GM12801 (cell line): ENCODE data around the gene GBGT1.

Experiments used
- TF ChIP-seq, protein P1 (sequence below): IDR thresholded peaks from one replicate; pipeline ENCODE4 v1.5.1; 2011; ENCODE audit warnings: control low read depth; ENCODE audit not compliant: insufficient read length; ENCODE audit errors: extremely low read depth

Gene GBGT1

DNA sequence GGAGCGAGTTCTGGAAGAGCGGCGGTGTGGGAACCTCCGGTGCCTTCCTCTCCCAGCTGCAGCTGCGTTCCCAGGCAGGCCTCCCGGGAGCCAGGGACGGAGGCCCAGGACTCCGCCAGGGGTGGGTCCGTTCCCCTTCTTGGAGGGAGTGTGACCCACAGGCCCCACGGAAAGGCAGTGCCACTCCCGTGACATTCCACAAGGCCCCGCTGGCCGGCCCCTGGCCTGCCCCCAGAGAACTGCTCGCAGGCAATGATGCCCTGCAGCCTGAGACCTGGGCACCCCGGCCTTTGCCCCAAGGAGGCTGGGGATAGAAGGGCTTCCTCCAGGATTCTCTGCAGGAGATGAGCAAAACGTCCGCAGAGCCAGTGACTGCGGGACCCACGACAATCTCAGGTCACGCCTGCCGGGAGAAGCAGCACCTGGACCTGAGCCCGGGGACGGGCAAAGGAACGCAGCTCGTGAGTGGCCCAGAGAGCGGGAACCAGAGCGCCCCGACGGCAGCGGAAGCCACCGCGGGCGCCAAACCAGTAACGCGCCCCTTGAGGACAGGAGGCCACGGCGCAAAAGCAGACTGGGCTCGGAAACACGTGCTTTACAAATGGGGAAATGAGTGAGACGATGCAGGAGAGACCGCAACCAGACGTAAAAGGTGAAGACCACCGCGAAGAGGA is 36.1 kb upstream of the GBGT1 start:
- TF ChIP-seq, protein P1, sequence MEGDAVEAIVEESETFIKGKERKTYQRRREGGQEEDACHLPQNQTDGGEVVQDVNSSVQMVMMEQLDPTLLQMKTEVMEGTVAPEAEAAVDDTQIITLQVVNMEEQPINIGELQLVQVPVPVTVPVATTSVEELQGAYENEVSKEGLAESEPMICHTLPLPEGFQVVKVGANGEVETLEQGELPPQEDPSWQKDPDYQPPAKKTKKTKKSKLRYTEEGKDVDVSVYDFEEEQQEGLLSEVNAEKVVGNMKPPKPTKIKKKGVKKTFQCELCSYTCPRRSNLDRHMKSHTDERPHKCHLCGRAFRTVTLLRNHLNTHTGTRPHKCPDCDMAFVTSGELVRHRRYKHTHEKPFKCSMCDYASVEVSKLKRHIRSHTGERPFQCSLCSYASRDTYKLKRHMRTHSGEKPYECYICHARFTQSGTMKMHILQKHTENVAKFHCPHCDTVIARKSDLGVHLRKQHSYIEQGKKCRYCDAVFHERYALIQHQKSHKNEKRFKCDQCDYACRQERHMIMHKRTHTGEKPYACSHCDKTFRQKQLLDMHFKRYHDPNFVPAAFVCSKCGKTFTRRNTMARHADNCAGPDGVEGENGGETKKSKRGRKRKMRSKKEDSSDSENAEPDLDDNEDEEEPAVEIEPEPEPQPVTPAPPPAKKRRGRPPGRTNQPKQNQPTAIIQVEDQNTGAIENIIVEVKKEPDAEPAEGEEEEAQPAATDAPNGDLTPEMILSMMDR = no peak

DNA sequence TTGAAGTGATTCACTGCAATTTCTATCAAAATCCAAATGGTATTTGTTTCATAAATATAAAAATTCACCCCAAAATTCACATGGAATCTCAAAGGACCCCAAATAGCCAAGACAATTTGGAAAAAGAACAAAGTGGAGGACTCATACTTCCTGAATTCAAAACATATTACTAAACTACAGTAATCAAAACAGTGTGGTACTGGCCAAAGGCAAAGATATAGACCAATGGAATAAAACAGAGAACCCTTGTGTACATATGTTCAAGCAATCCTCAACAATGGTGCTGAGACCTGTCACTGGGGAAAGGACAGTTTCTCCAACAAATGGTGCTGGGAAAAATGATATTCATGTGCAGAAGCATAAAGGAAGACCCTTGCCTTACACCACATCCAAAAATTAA is 31.3 kb upstream of the GBGT1 start:
- TF ChIP-seq, protein P1 = no peak

DNA sequence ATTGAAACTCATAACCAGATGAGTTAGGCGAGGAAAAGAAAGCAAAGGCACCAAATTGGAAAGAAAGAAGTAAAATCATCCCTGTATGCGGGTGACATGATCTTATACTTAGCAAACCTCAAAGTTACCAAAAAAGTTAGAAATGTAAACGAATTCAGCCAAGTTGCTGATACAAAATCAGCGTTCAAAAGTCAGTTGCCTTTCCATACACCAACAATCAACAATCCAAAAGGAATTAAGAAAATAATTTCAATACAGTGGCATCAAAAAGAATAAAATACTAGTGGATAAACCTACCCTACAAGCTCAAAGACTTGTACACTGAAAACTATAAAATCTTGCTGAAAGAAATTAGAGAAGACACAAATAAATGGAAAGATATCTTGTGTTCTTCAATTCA is 30.9 kb upstream of the GBGT1 start:
- TF ChIP-seq, protein P1 = no peak

DNA sequence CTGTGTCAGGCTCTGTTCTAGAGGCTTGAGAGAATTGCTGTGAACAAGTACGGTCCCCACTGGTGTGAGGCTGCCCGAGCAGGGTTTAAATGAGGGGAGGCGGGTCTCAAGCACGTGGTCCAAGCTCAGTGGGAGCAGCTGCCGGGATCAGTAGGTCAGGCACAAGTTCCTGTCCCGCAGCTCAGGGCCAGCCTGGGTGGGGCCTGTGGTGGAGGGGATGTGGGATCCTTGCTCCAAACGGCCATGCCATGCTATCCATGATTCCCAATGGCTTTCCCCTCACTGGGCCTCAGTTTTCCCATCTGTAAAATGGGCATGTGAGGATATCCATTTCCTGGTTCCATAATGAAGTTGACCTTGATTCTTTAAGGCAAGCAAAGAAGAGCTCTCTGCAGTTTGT is 28.3 kb upstream of the GBGT1 start:
- TF ChIP-seq, protein P1 = no peak

DNA sequence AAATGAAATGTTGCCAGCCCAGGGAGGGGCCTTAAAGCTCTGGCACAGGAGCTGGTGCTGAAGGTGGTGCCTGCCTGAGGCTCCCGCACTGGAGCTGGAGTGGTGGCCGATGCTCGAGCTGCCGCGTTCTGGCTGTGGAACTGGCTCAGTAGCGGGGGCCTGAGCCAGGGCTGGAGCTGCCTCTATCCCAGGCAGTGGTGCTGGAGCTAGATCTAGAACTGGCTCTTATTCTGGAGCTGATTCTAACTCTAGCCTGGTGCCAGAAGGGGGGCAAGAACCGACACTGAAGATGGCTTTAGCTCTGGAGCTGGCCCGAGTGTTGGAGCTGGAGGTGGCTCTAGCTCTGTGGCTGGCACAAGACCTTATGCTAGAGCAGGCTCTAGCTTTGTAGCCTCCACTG is 26.1 kb upstream of the GBGT1 start:
- TF ChIP-seq, protein P1 = no peak

DNA sequence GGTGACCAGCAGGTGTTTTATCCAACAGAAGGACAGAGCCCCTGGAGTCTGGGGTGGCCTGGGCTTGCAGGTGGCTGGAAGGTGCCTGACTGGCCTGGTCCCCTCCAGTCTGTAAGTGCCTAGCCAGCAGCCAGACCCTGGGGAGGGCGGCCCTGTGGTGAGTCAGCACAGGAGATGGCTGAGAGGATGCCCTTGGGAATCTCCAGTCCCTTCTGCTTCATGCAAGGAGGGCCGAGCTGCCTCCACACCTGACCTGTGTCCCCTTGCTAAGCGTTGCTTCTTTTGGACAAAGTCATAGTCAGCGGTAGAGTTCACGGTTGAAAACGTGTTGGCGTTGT is 25.1 kb upstream of the GBGT1 start:
- TF ChIP-seq, protein P1 = no peak

DNA sequence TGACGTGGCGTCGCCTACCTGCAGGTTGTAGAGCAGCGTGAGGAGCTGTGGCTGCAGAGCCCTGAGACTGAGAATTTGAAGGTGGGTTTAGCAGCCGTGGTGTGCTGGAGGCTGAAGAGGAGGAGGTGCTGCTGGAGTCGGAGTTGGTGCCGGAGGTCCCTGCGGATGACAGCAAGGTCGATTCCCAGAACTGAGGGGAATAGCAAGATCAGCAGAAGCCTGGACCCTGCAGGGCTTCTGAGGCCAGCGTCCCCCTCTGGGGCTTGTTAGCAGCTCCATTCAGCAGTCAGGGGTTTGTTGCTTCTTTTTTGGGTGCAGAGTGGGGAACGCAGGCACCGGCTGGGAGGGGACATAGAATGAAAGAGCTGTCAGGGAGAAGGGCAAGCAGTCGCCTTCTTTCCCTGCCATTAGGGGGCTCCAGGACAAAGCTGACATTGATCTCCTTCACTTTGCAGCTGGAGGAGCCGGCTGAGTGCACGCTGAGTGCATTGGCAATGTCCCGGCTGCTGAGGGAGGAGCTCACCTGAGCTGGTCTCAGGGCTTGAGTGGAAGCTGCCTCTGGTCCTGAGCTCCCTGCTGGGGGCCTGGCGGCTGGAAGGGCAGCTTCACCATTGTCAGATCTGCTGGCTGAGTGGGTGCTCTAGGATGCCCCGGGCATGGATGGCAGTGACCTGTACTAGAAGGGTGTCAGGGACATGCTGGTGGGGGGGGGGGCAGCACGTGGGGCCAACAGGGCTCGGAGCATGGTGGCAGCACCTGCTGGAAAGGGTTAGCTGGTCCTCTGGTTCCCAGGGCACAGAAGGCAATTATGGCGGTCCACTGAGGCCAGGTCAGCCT is 24.5 kb upstream of the GBGT1 start:
- TF ChIP-seq, protein P1 = no peak
